ENCODE results near the gene COL13A1.

- TF ChIP-seq CTCF (IDR thresholded peaks at IDR 0.05): peak in 1 of 12 donors; percentile 14
- no peak for TF ChIP-seq POLR2A (IDR thresholded peaks at IDR 0.05)
These were observed 167.1 kb downstream of the COL13A1 start for GRCh38 chr10:69968830-69969229.
